Stimulated activated CD4-positive, alpha-beta T cell treated with anti-CD3 and anti-CD28 coated beads, TNF-alpha, amount 100 ng/mL, for 24 hours (primary cell): ENCODE data around the gene WSB2.

Experiments
- DNase-seq, 3 experiments: peaks; one replicate each; pipeline ENCODE4 v3.0.0-alpha.2; 2020; ENCODE audit warnings: low read depth in 3 of 3

Gene WSB2

GRCh38 chr12:117994551-117995438 lies 66.2 kb downstream of the WSB2 start:
- no peak for DNase-seq

GRCh38 chr12:117986705-117987469 lies 74.1 kb downstream of the WSB2 start:
- no peak for DNase-seq

GRCh38 chr12:117985182-117985581 lies 75.8 kb downstream of the WSB2 start:
- no peak for DNase-seq
